Amniotic epithelial cell (primary cell): ENCODE data around the gene GPN1.
"Not testable (repeated sequence)": the region's sequence is repeated elsewhere in the genome, so short reads cannot be mapped to it uniquely, and the experiment has no call there.

Experiments
- DNase-seq: peaks from one replicate; pipeline ENCODE4 v3.0.0-alpha.2; 2010; ENCODE audit warnings: low read depth

Gene GPN1

GRCh38 chr2:27672723-27673486 lies 44.1 kb downstream of the GPN1 start:
- DNase-seq, result no peak

- no peak for DNase-seq
These were observed 51.7 kb downstream of the GPN1 start for GRCh38 chr2:27680571-27680970.

GRCh38 chr2:27681841-27682240 lies 53.0 kb downstream of the GPN1 start:
- peak; percentile 39 for DNase-seq

GRCh38 chr2:27682334-27682771 lies 53.5 kb downstream of the GPN1 start:
- DNase-seq, result peak; percentile 87

GRCh38 chr2:27683390-27684071 lies 54.7 kb downstream of the GPN1 start:
- DNase-seq, result peak; percentile 86

- not testable (repeated sequence) for DNase-seq
These were observed 56.2 kb downstream of the GPN1 start for GRCh38 chr2:27685006-27685405.

- DNase-seq, result no peak
These were observed 56.7 kb downstream of the GPN1 start for GRCh38 chr2:27685577-27685976.

- DNase-seq, result no peak
These were observed 58.4 kb downstream of the GPN1 start for GRCh38 chr2:27687232-27687631.

GRCh38 chr2:27689424-27689823 lies 60.6 kb downstream of the GPN1 start:
- no peak for DNase-seq

GRCh38 chr2:27690052-27690451 lies 61.2 kb downstream of the GPN1 start:
- no peak for DNase-seq

- no peak for DNase-seq
These were observed 68.8 kb downstream of the GPN1 start for GRCh38 chr2:27697660-27698059.
